Mesendoderm (in vitro differentiated cells): ENCODE measurements around the gene FAT1.
A peak's percentile ranks its signal among the peaks of the same experiment; 100 is the strongest.
"Not testable (repeated sequence)": the region's sequence is repeated elsewhere in the genome, so short reads cannot be mapped to it uniquely, and the experiment has no call there.

Source experiments
- DNase-seq: peaks from one replicate; pipeline ENCODE4 v3.0.0; 2013
- H2AK5ac ChIP-seq: 2 replicates; pipeline ENCODE4 v1.6.1; 2013; ENCODE audit warnings: low read length, inconsistent platforms
- H2BK120ac ChIP-seq: 2 replicates; pipeline ENCODE4 v1.6.1; 2013; ENCODE audit warnings: low read depth, mild to moderate bottlenecking, low read length, moderate library complexity, mixed read lengths
- H2BK15ac ChIP-seq: replicated peaks from 2 replicates; pipeline ENCODE4 v1.6.1; 2013; ENCODE audit warnings: low read depth, mild to moderate bottlenecking, moderate library complexity
- H2BK5ac ChIP-seq: 2 replicates; pipeline ENCODE4 v1.6.1; 2013; ENCODE audit warnings: low read length, inconsistent platforms
- H3K18ac ChIP-seq: 2 replicates; pipeline ENCODE4 v1.6.1; 2013; ENCODE audit warnings: mild to moderate bottlenecking, low read length, mixed read lengths
- H3K23ac ChIP-seq: one replicate; pipeline ENCODE4 v1.6.1; 2013; ENCODE audit warnings: low read length
- H3K27ac ChIP-seq: 2 replicates; pipeline ENCODE4 v1.5.1; 2013; ENCODE audit warnings: low read depth, mild to moderate bottlenecking, inconsistent platforms, low read length, moderate library complexity
- H3K27me3 ChIP-seq: 2 replicates; pipeline ENCODE4 v1.6.1; 2013; ENCODE audit warnings: low read length, control low read depth, mild to moderate bottlenecking, inconsistent platforms; ENCODE audit not compliant: insufficient read depth, poor library complexity
- H3K36me3 ChIP-seq: 2 replicates; pipeline ENCODE4 v1.6.1; 2013; ENCODE audit warnings: low read length, inconsistent platforms; ENCODE audit not compliant: control insufficient read depth, insufficient read depth
- H3K4ac ChIP-seq: one replicate; pipeline ENCODE4 v1.6.1; 2013; ENCODE audit warnings: low read depth, mild to moderate bottlenecking, low read length, moderate library complexity
- H3K4me1 ChIP-seq: 2 replicates; pipeline ENCODE4 v1.6.1; 2013; ENCODE audit warnings: low read depth, low read length, inconsistent platforms; ENCODE audit not compliant: control insufficient read depth
- H3K4me2 ChIP-seq: 2 replicates; pipeline ENCODE4 v1.6.1; 2013; ENCODE audit warnings: low read length
- H3K4me3 ChIP-seq: 2 replicates; pipeline ENCODE4 v1.5.1; 2013; ENCODE audit warnings: mild to moderate bottlenecking, low read length
- H3K56ac ChIP-seq: one replicate; pipeline ENCODE4 v1.6.1; 2013; ENCODE audit warnings: low read length
- H3K79me1 ChIP-seq: 2 replicates; pipeline ENCODE4 v1.6.1; 2013; ENCODE audit warnings: low read length, inconsistent platforms
- H3K79me2 ChIP-seq: 2 replicates; pipeline ENCODE4 v1.6.1; 2013; ENCODE audit warnings: mild to moderate bottlenecking, low read length; ENCODE audit not compliant: control insufficient read depth, insufficient read depth
- H3K9ac ChIP-seq: 2 replicates; pipeline ENCODE4 v1.6.1; 2013; ENCODE audit warnings: low read length, inconsistent platforms
- H4K5ac ChIP-seq: one replicate; pipeline ENCODE4 v1.6.1; 2013; ENCODE audit warnings: low read length
- H4K8ac ChIP-seq: one replicate; pipeline ENCODE4 v1.6.1; 2013; ENCODE audit warnings: low read depth, mild to moderate bottlenecking, control low read depth, low read length, moderate library complexity
- WGBS: extraction: QIAGEN DNeasy Blood & Tissue Kit; methylation state at CpG from one replicate; pipeline ENCODE4 v1.1.7; 2013; ENCODE audit warnings: low lambda C conversion rate, missing lambda C conversion rate; ENCODE audit not compliant: insufficient coverage; ENCODE audit errors: extremely low coverage; 5-methylcytosine and 5-hydroxymethylcytosine counted together

Gene FAT1

GRCh38 chr4:186765673-186766546 is 42.3 kb upstream of the FAT1 start:
- Histone ChIP-seq H2AK5ac (no peak overlapping the region), H2BK15ac (no peak overlapping the region), H3K9ac (no peak overlapping the region), H3K4ac (no peak overlapping the region), H3K36me3 (no peaks in the 10 kb centered on the region), H3K79me2 (no peaks in the 10 kb centered on the region), H3K4me3 (no peak overlapping the region), H2BK5ac (no peak overlapping the region), H3K27me3 (no peaks in the 10 kb centered on the region), H3K4me2 (no peak overlapping the region), H3K79me1 (no peaks in the 10 kb centered on the region), H3K56ac (no peak overlapping the region), H2BK120ac (no peak overlapping the region), H3K23ac (no peak overlapping the region), H3K18ac (no peak overlapping the region), H4K8ac (no peak overlapping the region), H3K4me1 (no peaks in the 10 kb centered on the region), H4K5ac (no peak overlapping the region), H3K27ac (no peak overlapping the region)
- DNase-seq: peak; percentile 40
- WGBS: no CpG with 5 or more reads among the region's 18 CpGs

DNA sequence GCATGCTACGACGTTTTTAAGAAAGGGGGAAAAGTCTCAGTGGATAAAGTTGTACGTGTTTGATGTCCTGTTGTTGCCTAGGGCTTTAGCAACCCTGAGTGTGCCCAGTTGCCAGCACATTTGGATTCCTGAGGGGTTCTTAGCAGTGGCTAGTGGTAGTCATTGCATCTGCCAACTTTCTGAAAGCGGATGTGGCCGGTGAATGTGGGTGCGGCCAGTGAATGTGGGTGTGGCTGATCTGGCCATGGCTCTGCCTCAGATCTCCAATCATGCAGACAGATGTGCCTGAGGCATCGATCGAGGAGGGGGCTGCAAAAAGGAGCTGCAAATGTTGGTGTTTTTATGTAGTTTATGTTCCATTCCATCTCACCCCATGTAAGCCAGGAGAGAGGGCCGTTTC is 41.5 kb upstream of the FAT1 start:
- Histone ChIP-seq H3K56ac (no peak overlapping the region), H2AK5ac (no peak overlapping the region), H3K79me2 (no peaks in the 10 kb centered on the region), H3K79me1 (no peaks in the 10 kb centered on the region), H3K4me2 (no peak overlapping the region), H3K36me3 (no peaks in the 10 kb centered on the region), H3K4ac (no peak overlapping the region), H3K23ac (no peak overlapping the region), H4K8ac (no peak overlapping the region), H4K5ac (no peak overlapping the region), H3K27me3 (no peaks in the 10 kb centered on the region), H3K9ac (no peak overlapping the region), H3K4me3 (no peak overlapping the region), H3K4me1 (no peaks in the 10 kb centered on the region), H2BK15ac (no peak overlapping the region), H2BK120ac (no peak overlapping the region), H2BK5ac (no peak overlapping the region), H3K27ac (no peak overlapping the region), H3K18ac (no peak overlapping the region)
- WGBS: no CpG with 5 or more reads among the region's 9 CpGs
- DNase-seq: no peak

DNA sequence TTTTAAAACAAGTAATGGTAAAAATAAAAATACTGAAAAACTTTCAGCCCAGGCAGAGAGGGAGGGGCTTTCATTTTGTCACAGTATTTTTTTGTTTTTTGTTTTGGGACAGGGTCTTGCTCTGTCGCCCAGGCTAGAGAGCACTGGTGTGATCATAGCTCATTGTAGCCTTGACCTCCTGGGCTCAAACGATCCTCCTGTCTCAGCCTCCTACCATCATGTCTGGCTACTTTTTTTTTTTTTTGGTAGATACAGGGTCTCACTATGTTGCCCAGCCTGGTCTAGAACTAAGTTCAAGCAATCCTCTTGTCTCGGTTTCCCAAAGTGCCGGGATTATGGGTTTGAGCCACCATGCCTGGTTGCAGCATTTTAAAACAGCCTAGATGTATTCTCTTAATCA is 40.8 kb upstream of the FAT1 start:
- Histone ChIP-seq H4K5ac (no peak overlapping the region), H3K27ac (no peak overlapping the region), H3K23ac (no peak overlapping the region), H3K4me1 (no peaks in the 10 kb centered on the region), H4K8ac (no peak overlapping the region), H3K27me3 (no peaks in the 10 kb centered on the region), H3K18ac (no peak overlapping the region), H2BK120ac (no peak overlapping the region), H3K4me2 (no peak overlapping the region), H3K79me1 (no peaks in the 10 kb centered on the region), H3K9ac (no peak overlapping the region), H3K36me3 (no peaks in the 10 kb centered on the region), H3K79me2 (no peaks in the 10 kb centered on the region), H3K56ac (no peak overlapping the region), H2BK5ac (no peak overlapping the region), H3K4me3 (no peak overlapping the region), H3K4ac (no peak overlapping the region), H2BK15ac (no peak overlapping the region), H2AK5ac (no peak overlapping the region)
- DNase-seq: no peak
- WGBS: no CpG with 5 or more reads among the region's 4 CpGs

DNA sequence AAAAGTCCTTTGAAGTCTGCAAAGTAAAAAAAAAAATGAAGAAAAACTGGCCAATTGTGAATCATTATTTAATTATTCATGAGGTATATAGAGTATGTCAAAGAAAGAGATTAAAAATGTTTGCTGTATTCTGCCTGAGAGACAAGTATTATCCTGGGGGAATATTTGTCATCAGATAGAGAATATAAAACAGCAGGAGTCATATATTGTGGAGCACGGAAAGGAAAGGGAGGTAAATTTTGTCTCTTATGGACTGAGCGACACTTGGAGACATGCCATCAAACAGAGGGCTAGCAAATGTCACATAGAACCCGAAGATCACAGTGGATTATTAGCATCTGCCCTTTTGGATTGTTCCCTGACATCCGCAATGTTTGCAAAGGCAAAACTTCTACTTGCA is 39.2 kb upstream of the FAT1 start:
- no peak overlapping the region for H3K4ac ChIP-seq
- no peak overlapping the region for H3K27ac ChIP-seq
- no peak overlapping the region for H3K56ac ChIP-seq
- H3K36me3 ChIP-seq: no peaks in the 10 kb centered on the region
- H2BK15ac ChIP-seq: no peak overlapping the region
- DNase-seq: no peak
- no peak overlapping the region for H2BK5ac ChIP-seq
- H2AK5ac ChIP-seq: no peak overlapping the region
- H4K8ac ChIP-seq: no peak overlapping the region
- no peak overlapping the region for H2BK120ac ChIP-seq
- no CpG with 5 or more reads among the region's 4 CpGs for WGBS
- no peaks in the 10 kb centered on the region for H3K79me1 ChIP-seq
- H3K27me3 ChIP-seq: no peaks in the 10 kb centered on the region
- no peak overlapping the region for H4K5ac ChIP-seq
- no peaks in the 10 kb centered on the region for H3K79me2 ChIP-seq
- H3K18ac ChIP-seq: no peak overlapping the region
- no peak overlapping the region for H3K4me3 ChIP-seq
- no peak overlapping the region for H3K4me2 ChIP-seq
- no peaks in the 10 kb centered on the region for H3K4me1 ChIP-seq
- no peak overlapping the region for H3K23ac ChIP-seq
- no peak overlapping the region for H3K9ac ChIP-seq

GRCh38 chr4:186762361-186762760 is 38.7 kb upstream of the FAT1 start:
- H2BK5ac ChIP-seq: no peak overlapping the region
- H3K27me3 ChIP-seq: no peaks in the 10 kb centered on the region
- no peak overlapping the region for H4K8ac ChIP-seq
- no peaks in the 10 kb centered on the region for H3K79me1 ChIP-seq
- no peak overlapping the region for H3K4me2 ChIP-seq
- no peak overlapping the region for H4K5ac ChIP-seq
- no peak overlapping the region for H3K56ac ChIP-seq
- no peak for DNase-seq
- no peak overlapping the region for H2BK120ac ChIP-seq
- no peak overlapping the region for H3K27ac ChIP-seq
- H3K36me3 ChIP-seq: no peaks in the 10 kb centered on the region
- H3K18ac ChIP-seq: no peak overlapping the region
- H3K4me1 ChIP-seq: no peaks in the 10 kb centered on the region
- H3K4me3 ChIP-seq: no peak overlapping the region
- no peak overlapping the region for H3K9ac ChIP-seq
- no peak overlapping the region for H3K4ac ChIP-seq
- no peak overlapping the region for H2BK15ac ChIP-seq
- no peak overlapping the region for H3K23ac ChIP-seq
- WGBS: no CpG with 5 or more reads among the region's 2 CpGs
- H3K79me2 ChIP-seq: no peaks in the 10 kb centered on the region
- no peak overlapping the region for H2AK5ac ChIP-seq

DNA sequence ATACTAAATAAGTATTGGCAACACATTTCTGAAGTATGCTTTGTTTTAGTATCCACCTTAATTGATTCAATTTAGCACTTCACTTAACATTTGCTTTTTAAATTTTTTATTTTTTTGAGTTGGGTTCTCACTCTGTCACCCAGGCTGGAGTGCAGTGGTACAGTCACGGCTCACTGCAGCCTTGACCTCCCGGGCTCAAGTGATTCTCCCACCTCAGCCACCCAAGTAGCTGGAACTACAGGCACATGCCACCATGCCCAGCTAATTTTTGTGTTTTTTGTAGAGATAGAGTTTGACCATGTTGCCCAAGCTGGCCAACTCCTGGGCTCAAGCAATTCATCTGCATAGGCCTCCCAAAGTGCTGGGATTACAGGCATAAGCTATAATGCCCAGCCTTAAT is 38.3 kb upstream of the FAT1 start:
- WGBS: no CpG with 5 or more reads among the region's 2 CpGs
- not testable (repeated sequence) for H3K36me3 ChIP-seq, H3K4me1 ChIP-seq, H2AK5ac ChIP-seq, H2BK15ac ChIP-seq, DNase-seq, H4K5ac ChIP-seq, H3K4me3 ChIP-seq, H3K56ac ChIP-seq, H2BK5ac ChIP-seq, H3K79me2 ChIP-seq, H2BK120ac ChIP-seq, H3K18ac ChIP-seq, H3K4me2 ChIP-seq, H3K27ac ChIP-seq, H3K4ac ChIP-seq, H3K23ac ChIP-seq, H3K9ac ChIP-seq, H3K79me1 ChIP-seq, H3K27me3 ChIP-seq, H4K8ac ChIP-seq
